WTC11 (cell line): ENCODE results near the gene CCNB2. TPM values are rescaled to one million over a fixed set of nuclear protein-coding genes. Genes with fewer than 3 reads are reported as not detected.

Experiments
- ATAC-seq: fragments of 200-7000 bp; cut with Tn5 transposase; 2 replicates; pipeline ENCODE4 v1.10.0; 2021; ENCODE audit warnings: mild to moderate bottlenecking, moderate library complexity
- CTCF ChIA-PET: fragments of 300-600 bp; sonication (Branson Sonifier 250); formaldehyde crosslinking; loops from one replicate; lab custom pipeline; 2021; ENCODE audit warnings: antibody characterized with exemption; lab: Charles Lee
- POLR2A ChIA-PET: fragments of 350-600 bp; sonication (Branson Sonifier 250); formaldehyde crosslinking; loops from one replicate; lab custom pipeline; 2021; ENCODE audit warnings: antibody characterized with exemption; lab: Charles Lee
- DNase-seq: peaks from one replicate; pipeline ENCODE4 v3.0.0; 2021; ENCODE audit warnings: low spot score
- H3K27ac Mint-ChIP-seq: 2 replicates; pipeline ENCODE4 v1.8.0; 2021; ENCODE audit warnings: mixed read lengths
- H3K27me3 Mint-ChIP-seq: 2 replicates; pipeline ENCODE4 v1.8.0; 2021; ENCODE audit warnings: low read depth, mild to moderate bottlenecking, moderate library complexity, mixed read lengths
- H3K36me3 Mint-ChIP-seq: 2 replicates; pipeline ENCODE4 v1.8.0; 2021; ENCODE audit warnings: mixed read lengths
- H3K4me1 Mint-ChIP-seq: 2 replicates; pipeline ENCODE4 v1.8.0; 2022; ENCODE audit warnings: mixed read lengths
- H3K4me3 Mint-ChIP-seq: 2 replicates; pipeline ENCODE4 v1.8.0; 2021; ENCODE audit warnings: mild to moderate bottlenecking, moderate library complexity, mixed read lengths
- H3K9me3 Mint-ChIP-seq: 2 replicates; pipeline ENCODE4 v1.8.0; 2021; ENCODE audit warnings: mixed read lengths
- ELF4 ChIP-seq: sonication (generic); formaldehyde crosslinking; IDR thresholded peaks from 2 replicates; pipeline ENCODE4 v1.8.1; 2022; ENCODE audit warnings: low read depth, mild to moderate bottlenecking, moderate library complexity, missing genetic modification reagents
- EMX1 ChIP-seq: fragments of 250-450 bp; sonication (Bioruptor Pico); IDR thresholded peaks from 2 replicates; pipeline ENCODE4 v1.8.0; 2021; ENCODE audit warnings: mild to moderate bottlenecking
- ESRRA ChIP-seq: sonication (generic); formaldehyde crosslinking; IDR thresholded peaks from 2 replicates; pipeline ENCODE4 v1.8.1; 2022; ENCODE audit warnings: mild to moderate bottlenecking, missing genetic modification reagents, borderline replicate concordance
- FOXK1 ChIP-seq: sonication (generic); formaldehyde crosslinking; IDR thresholded peaks from 2 replicates; pipeline ENCODE4 v1.8.0; 2022; ENCODE audit warnings: mild to moderate bottlenecking, moderate library complexity, missing genetic modification reagents
- FOXP1 ChIP-seq: sonication (generic); formaldehyde crosslinking; IDR thresholded peaks from 2 replicates; pipeline ENCODE4 v1.8.0; 2022; ENCODE audit warnings: missing genetic modification reagents, mild to moderate bottlenecking, moderate library complexity, borderline replicate concordance
- IRF1 ChIP-seq: sonication (generic); formaldehyde crosslinking; IDR thresholded peaks from 2 replicates; pipeline ENCODE4 v1.8.0; 2023; ENCODE audit warnings: missing genetic modification reagents
- RELA ChIP-seq: sonication (generic); formaldehyde crosslinking; IDR thresholded peaks from 2 replicates; pipeline ENCODE4 v1.8.1; 2022; ENCODE audit warnings: missing genetic modification reagents, mild to moderate bottlenecking, borderline replicate concordance
- USF1 ChIP-seq: sonication (generic); formaldehyde crosslinking; IDR thresholded peaks from 2 replicates; pipeline ENCODE4 v1.8.0; 2022; ENCODE audit warnings: mild to moderate bottlenecking, missing genetic modification reagents
- ZNF121 ChIP-seq: sonication (generic); formaldehyde crosslinking; IDR thresholded peaks from 2 replicates; pipeline ENCODE4 v1.8.0; 2023; ENCODE audit warnings: missing genetic modification reagents
- ZNF263 ChIP-seq: sonication (generic); formaldehyde crosslinking; IDR thresholded peaks from 2 replicates; pipeline ENCODE4 v1.8.1; 2022; ENCODE audit warnings: low read depth, mild to moderate bottlenecking, moderate library complexity, missing genetic modification reagents
- ZNF416 ChIP-seq: fragments of 250-450 bp; sonication (Bioruptor Pico); IDR thresholded peaks from 2 replicates; pipeline ENCODE4 v1.9.0; 2021; ENCODE audit warnings: mild to moderate bottlenecking, inconsistent platforms
- ZNF532 ChIP-seq: fragments of 250-450 bp; sonication (Bioruptor Pico); IDR thresholded peaks from 2 replicates; pipeline ENCODE4 v1.9.0; 2021; ENCODE audit warnings: mild to moderate bottlenecking, borderline replicate concordance
- total RNA-seq: library from RNA; stranded (reverse); gene quantifications from 3 replicates; pipeline ENCODE4 v1.2.3, GENCODE V29; 2021
- TF ChIP-seq, protein P1 (sequence below): sonication (generic); formaldehyde crosslinking; IDR thresholded peaks from 2 replicates; pipeline ENCODE4 v1.8.0; 2023; ENCODE audit warnings: mild to moderate bottlenecking, missing genetic modification reagents
- TF ChIP-seq, protein P2 (sequence below): sonication (generic); formaldehyde crosslinking; IDR thresholded peaks from 2 replicates; pipeline ENCODE4 v1.8.0; 2022; ENCODE audit warnings: mild to moderate bottlenecking, missing genetic modification reagents
- TF ChIP-seq, protein P3 (sequence below): fragments of 200-600 bp; IDR thresholded peaks from 2 replicates; pipeline ENCODE4 v1.8.0; 2022; ENCODE audit warnings: antibody characterized with exemption

CCNB2 gene
- total RNA-seq, 1 experiment from 2014 or later = 93.3 TPM

GRCh38 chr15:59169251-59169708 lies 64.3 kb downstream of the CCNB2 start:
- no peak for TF ChIP-seq RELA
- TF ChIP-seq ELF4 (CRISPR knock-in tag) = no peak
- TF ChIP-seq, protein P1, sequence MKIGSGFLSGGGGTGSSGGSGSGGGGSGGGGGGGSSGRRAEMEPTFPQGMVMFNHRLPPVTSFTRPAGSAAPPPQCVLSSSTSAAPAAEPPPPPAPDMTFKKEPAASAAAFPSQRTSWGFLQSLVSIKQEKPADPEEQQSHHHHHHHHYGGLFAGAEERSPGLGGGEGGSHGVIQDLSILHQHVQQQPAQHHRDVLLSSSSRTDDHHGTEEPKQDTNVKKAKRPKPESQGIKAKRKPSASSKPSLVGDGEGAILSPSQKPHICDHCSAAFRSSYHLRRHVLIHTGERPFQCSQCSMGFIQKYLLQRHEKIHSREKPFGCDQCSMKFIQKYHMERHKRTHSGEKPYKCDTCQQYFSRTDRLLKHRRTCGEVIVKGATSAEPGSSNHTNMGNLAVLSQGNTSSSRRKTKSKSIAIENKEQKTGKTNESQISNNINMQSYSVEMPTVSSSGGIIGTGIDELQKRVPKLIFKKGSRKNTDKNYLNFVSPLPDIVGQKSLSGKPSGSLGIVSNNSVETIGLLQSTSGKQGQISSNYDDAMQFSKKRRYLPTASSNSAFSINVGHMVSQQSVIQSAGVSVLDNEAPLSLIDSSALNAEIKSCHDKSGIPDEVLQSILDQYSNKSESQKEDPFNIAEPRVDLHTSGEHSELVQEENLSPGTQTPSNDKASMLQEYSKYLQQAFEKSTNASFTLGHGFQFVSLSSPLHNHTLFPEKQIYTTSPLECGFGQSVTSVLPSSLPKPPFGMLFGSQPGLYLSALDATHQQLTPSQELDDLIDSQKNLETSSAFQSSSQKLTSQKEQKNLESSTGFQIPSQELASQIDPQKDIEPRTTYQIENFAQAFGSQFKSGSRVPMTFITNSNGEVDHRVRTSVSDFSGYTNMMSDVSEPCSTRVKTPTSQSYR (CRISPR knock-in tag) = no peak
- no peak for TF ChIP-seq ZNF263 (CRISPR knock-in tag)
- TF ChIP-seq ZNF532 (CRISPR knock-in tag) = no peak
- TF ChIP-seq ZNF416 = no peak
- TF ChIP-seq, protein P2, sequence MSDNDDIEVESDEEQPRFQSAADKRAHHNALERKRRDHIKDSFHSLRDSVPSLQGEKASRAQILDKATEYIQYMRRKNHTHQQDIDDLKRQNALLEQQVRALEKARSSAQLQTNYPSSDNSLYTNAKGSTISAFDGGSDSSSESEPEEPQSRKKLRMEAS (CRISPR knock-in tag) = no peak
- no peak for TF ChIP-seq USF1 (CRISPR knock-in tag)
- no peak for TF ChIP-seq IRF1 (CRISPR knock-in tag)
- peaks cover 19% of the 10 kb centered on the region for H3K4me1 Mint-ChIP-seq
- H3K27ac Mint-ChIP-seq = 0 out of 2 replicates have a peak overlapping the region, but pooled peaks have one; percentile 1
- ChIA-PET POLR2A (no interaction called here), CTCF (interaction anchor here (1.0 to 1.7 kb wide), 6 partner anchors 31 to 360 kb away, joined by 3 to 15 read pairs (median 4); partner anchors contain the start of gene MYO1E)
- no peaks in the 10 kb centered on the region for H3K27me3 Mint-ChIP-seq
- ATAC-seq (no peak), DNase-seq (no peak)
- peaks cover 7% of the 10 kb centered on the region for H3K9me3 Mint-ChIP-seq
- H3K4me3 Mint-ChIP-seq = no peak overlapping the region
- peaks cover 38% of the 10 kb centered on the region for H3K36me3 Mint-ChIP-seq

GRCh38 chr15:59170295-59171066 lies 65.5 kb downstream of the CCNB2 start:
- Mint-ChIP-seq H3K4me3 (no peak overlapping the region), H3K27ac (peak overlapping the region; percentile 45; the same call in 1 of the 2 replicates), H3K36me3 (peaks cover 28% of the 10 kb centered on the region), H3K9me3 (peaks cover 3% of the 10 kb centered on the region; the same call in 1 of the 2 replicates), H3K27me3 (no peaks in the 10 kb centered on the region), H3K4me1 (peaks cover 20% of the 10 kb centered on the region)
- ATAC-seq = peak; percentile 53
- ChIA-PET CTCF (interaction anchor here (0.7 to 2.2 kb wide), 11 partner anchors 21 to 362 kb away, joined by 3 to 15 read pairs (median 3); partner anchors contain the start of gene MYO1E), POLR2A (interaction anchor here (0.6 to 0.7 kb wide), 3 partner anchors 98 to 196 kb away, joined by 3 to 4 read pairs (median 4); no protein-coding TSS in a partner anchor)
- peak; percentile 22 for DNase-seq
- TF ChIP-seq EMX1 (CRISPR knock-in tag) (no peak), ESRRA (no peak), FOXK1 (CRISPR knock-in tag) (no peak), FOXP1 (no peak), ZNF532 (CRISPR knock-in tag) (no peak), ZNF121 (CRISPR knock-in tag) (no peak)
- TF ChIP-seq, protein P3, sequence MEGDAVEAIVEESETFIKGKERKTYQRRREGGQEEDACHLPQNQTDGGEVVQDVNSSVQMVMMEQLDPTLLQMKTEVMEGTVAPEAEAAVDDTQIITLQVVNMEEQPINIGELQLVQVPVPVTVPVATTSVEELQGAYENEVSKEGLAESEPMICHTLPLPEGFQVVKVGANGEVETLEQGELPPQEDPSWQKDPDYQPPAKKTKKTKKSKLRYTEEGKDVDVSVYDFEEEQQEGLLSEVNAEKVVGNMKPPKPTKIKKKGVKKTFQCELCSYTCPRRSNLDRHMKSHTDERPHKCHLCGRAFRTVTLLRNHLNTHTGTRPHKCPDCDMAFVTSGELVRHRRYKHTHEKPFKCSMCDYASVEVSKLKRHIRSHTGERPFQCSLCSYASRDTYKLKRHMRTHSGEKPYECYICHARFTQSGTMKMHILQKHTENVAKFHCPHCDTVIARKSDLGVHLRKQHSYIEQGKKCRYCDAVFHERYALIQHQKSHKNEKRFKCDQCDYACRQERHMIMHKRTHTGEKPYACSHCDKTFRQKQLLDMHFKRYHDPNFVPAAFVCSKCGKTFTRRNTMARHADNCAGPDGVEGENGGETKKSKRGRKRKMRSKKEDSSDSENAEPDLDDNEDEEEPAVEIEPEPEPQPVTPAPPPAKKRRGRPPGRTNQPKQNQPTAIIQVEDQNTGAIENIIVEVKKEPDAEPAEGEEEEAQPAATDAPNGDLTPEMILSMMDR = no peak
